Mesendoderm (in vitro differentiated cells): ENCODE results near the gene PRKAA2.

Experiments used
- DNase-seq: peaks from one replicate; pipeline ENCODE4 v3.0.0; 2013
- H2AK5ac ChIP-seq: 2 replicates; pipeline ENCODE4 v1.6.1; 2013; ENCODE audit warnings: low read length, inconsistent platforms
- H2BK120ac ChIP-seq: 2 replicates; pipeline ENCODE4 v1.6.1; 2013; ENCODE audit warnings: low read depth, mild to moderate bottlenecking, low read length, moderate library complexity, mixed read lengths
- H2BK15ac ChIP-seq: replicated peaks from 2 replicates; pipeline ENCODE4 v1.6.1; 2013; ENCODE audit warnings: low read depth, mild to moderate bottlenecking, moderate library complexity
- H2BK5ac ChIP-seq: 2 replicates; pipeline ENCODE4 v1.6.1; 2013; ENCODE audit warnings: low read length, inconsistent platforms
- H3K18ac ChIP-seq: 2 replicates; pipeline ENCODE4 v1.6.1; 2013; ENCODE audit warnings: mild to moderate bottlenecking, low read length, mixed read lengths
- H3K23ac ChIP-seq: one replicate; pipeline ENCODE4 v1.6.1; 2013; ENCODE audit warnings: low read length
- H3K27ac ChIP-seq: 2 replicates; pipeline ENCODE4 v1.5.1; 2013; ENCODE audit warnings: low read depth, mild to moderate bottlenecking, inconsistent platforms, low read length, moderate library complexity
- H3K27me3 ChIP-seq: 2 replicates; pipeline ENCODE4 v1.6.1; 2013; ENCODE audit warnings: low read length, control low read depth, mild to moderate bottlenecking, inconsistent platforms; ENCODE audit not compliant: insufficient read depth, poor library complexity
- H3K36me3 ChIP-seq: 2 replicates; pipeline ENCODE4 v1.6.1; 2013; ENCODE audit warnings: low read length, inconsistent platforms; ENCODE audit not compliant: control insufficient read depth, insufficient read depth
- H3K4ac ChIP-seq: one replicate; pipeline ENCODE4 v1.6.1; 2013; ENCODE audit warnings: low read depth, mild to moderate bottlenecking, low read length, moderate library complexity
- H3K4me1 ChIP-seq: 2 replicates; pipeline ENCODE4 v1.6.1; 2013; ENCODE audit warnings: low read depth, low read length, inconsistent platforms; ENCODE audit not compliant: control insufficient read depth
- H3K4me2 ChIP-seq: 2 replicates; pipeline ENCODE4 v1.6.1; 2013; ENCODE audit warnings: low read length
- H3K4me3 ChIP-seq: 2 replicates; pipeline ENCODE4 v1.5.1; 2013; ENCODE audit warnings: mild to moderate bottlenecking, low read length
- H3K56ac ChIP-seq: one replicate; pipeline ENCODE4 v1.6.1; 2013; ENCODE audit warnings: low read length
- H3K79me1 ChIP-seq: 2 replicates; pipeline ENCODE4 v1.6.1; 2013; ENCODE audit warnings: low read length, inconsistent platforms
- H3K79me2 ChIP-seq: 2 replicates; pipeline ENCODE4 v1.6.1; 2013; ENCODE audit warnings: mild to moderate bottlenecking, low read length; ENCODE audit not compliant: control insufficient read depth, insufficient read depth
- H3K9ac ChIP-seq: 2 replicates; pipeline ENCODE4 v1.6.1; 2013; ENCODE audit warnings: low read length, inconsistent platforms
- H4K5ac ChIP-seq: one replicate; pipeline ENCODE4 v1.6.1; 2013; ENCODE audit warnings: low read length
- H4K8ac ChIP-seq: one replicate; pipeline ENCODE4 v1.6.1; 2013; ENCODE audit warnings: low read depth, mild to moderate bottlenecking, control low read depth, low read length, moderate library complexity
- WGBS: extraction: QIAGEN DNeasy Blood & Tissue Kit; methylation state at CpG from one replicate; pipeline ENCODE4 v1.1.7; 2013; ENCODE audit warnings: low lambda C conversion rate, missing lambda C conversion rate; ENCODE audit not compliant: insufficient coverage; ENCODE audit errors: extremely low coverage; 5-methylcytosine and 5-hydroxymethylcytosine counted together

The PRKAA2 gene

GRCh38 chr1:56683569-56683968 is 38.5 kb downstream of the PRKAA2 start:
- Histone ChIP-seq H3K56ac (no peak overlapping the region), H3K4me3 (no peak overlapping the region), H3K36me3 (no peaks in the 10 kb centered on the region), H2BK120ac (no peak overlapping the region), H2BK15ac (no peak overlapping the region), H3K4me1 (no peaks in the 10 kb centered on the region), H3K18ac (no peak overlapping the region), H3K23ac (no peak overlapping the region), H4K8ac (no peak overlapping the region), H4K5ac (no peak overlapping the region), H3K79me2 (no peaks in the 10 kb centered on the region), H3K4me2 (no peak overlapping the region), H2AK5ac (no peak overlapping the region), H3K4ac (no peak overlapping the region), H3K27ac (no peak overlapping the region), H3K9ac (no peak overlapping the region), H3K79me1 (no peaks in the 10 kb centered on the region), H2BK5ac (no peak overlapping the region), H3K27me3 (no peaks in the 10 kb centered on the region)
- peak; percentile 13 for DNase-seq

GRCh38 chr1:56686169-56686568 is 41.1 kb downstream of the PRKAA2 start:
- Histone ChIP-seq H3K4me1 (no peaks in the 10 kb centered on the region), H2BK120ac (no peak overlapping the region), H2AK5ac (no peak overlapping the region), H2BK15ac (no peak overlapping the region), H2BK5ac (no peak overlapping the region), H3K4me3 (no peak overlapping the region), H3K56ac (no peak overlapping the region), H3K18ac (no peak overlapping the region), H3K9ac (no peak overlapping the region), H3K27ac (no peak overlapping the region), H3K27me3 (no peaks in the 10 kb centered on the region), H4K5ac (no peak overlapping the region), H3K4me2 (no peak overlapping the region), H3K4ac (no peak overlapping the region), H3K79me2 (no peaks in the 10 kb centered on the region), H4K8ac (no peak overlapping the region), H3K23ac (no peak overlapping the region), H3K79me1 (no peaks in the 10 kb centered on the region), H3K36me3 (no peaks in the 10 kb centered on the region)
- WGBS, result no CpG with 5 or more reads among the region's 2 CpGs
- DNase-seq, result no peak

GRCh38 chr1:56688522-56689026 is 43.5 kb downstream of the PRKAA2 start:
- no peak overlapping the region for H3K18ac ChIP-seq
- no peaks in the 10 kb centered on the region for H3K4me1 ChIP-seq
- H3K4me3 ChIP-seq, result no peak overlapping the region
- DNase-seq, result peak; percentile 96
- no peak overlapping the region for H2BK15ac ChIP-seq
- H3K27ac ChIP-seq, result no peak overlapping the region
- H3K36me3 ChIP-seq, result no peaks in the 10 kb centered on the region
- WGBS, result no CpG with 5 or more reads among the region's 3 CpGs
- H3K23ac ChIP-seq, result no peak overlapping the region
- no peaks in the 10 kb centered on the region for H3K79me1 ChIP-seq
- H3K4me2 ChIP-seq, result no peak overlapping the region
- no peak overlapping the region for H3K56ac ChIP-seq
- H3K27me3 ChIP-seq, result no peaks in the 10 kb centered on the region
- no peak overlapping the region for H2AK5ac ChIP-seq
- no peak overlapping the region for H4K8ac ChIP-seq
- H3K9ac ChIP-seq, result no peak overlapping the region
- no peaks in the 10 kb centered on the region for H3K79me2 ChIP-seq
- H3K4ac ChIP-seq, result no peak overlapping the region
- H4K5ac ChIP-seq, result no peak overlapping the region
- no peak overlapping the region for H2BK120ac ChIP-seq
- no peak overlapping the region for H2BK5ac ChIP-seq

- no peaks in the 10 kb centered on the region for H3K79me1 ChIP-seq
- no peak overlapping the region for H3K56ac ChIP-seq
- DNase-seq, result no peak
- WGBS, result no CpG with 5 or more reads among the region's 3 CpGs
- no peak overlapping the region for H4K5ac ChIP-seq
- no peaks in the 10 kb centered on the region for H3K27me3 ChIP-seq
- no peak overlapping the region for H4K8ac ChIP-seq
- H3K36me3 ChIP-seq, result no peaks in the 10 kb centered on the region
- no peak overlapping the region for H2BK120ac ChIP-seq
- H3K4me3 ChIP-seq, result no peak overlapping the region
- H3K4ac ChIP-seq, result no peak overlapping the region
- H2AK5ac ChIP-seq, result no peak overlapping the region
- no peaks in the 10 kb centered on the region for H3K79me2 ChIP-seq
- no peak overlapping the region for H3K4me2 ChIP-seq
- H2BK15ac ChIP-seq, result no peak overlapping the region
- H2BK5ac ChIP-seq, result no peak overlapping the region
- no peak overlapping the region for H3K18ac ChIP-seq
- no peak overlapping the region for H3K23ac ChIP-seq
- H3K27ac ChIP-seq, result no peak overlapping the region
- no peaks in the 10 kb centered on the region for H3K4me1 ChIP-seq
- no peak overlapping the region for H3K9ac ChIP-seq
These were observed 51.5 kb downstream of the PRKAA2 start for GRCh38 chr1:56696663-56697062.

- H3K23ac ChIP-seq, result no peak overlapping the region
- H2BK120ac ChIP-seq, result no peak overlapping the region
- no peaks in the 10 kb centered on the region for H3K79me1 ChIP-seq
- no peak overlapping the region for H4K8ac ChIP-seq
- WGBS, result no CpG with 5 or more reads among the region's 1 CpG
- no peak overlapping the region for H3K4me2 ChIP-seq
- H3K18ac ChIP-seq, result no peak overlapping the region
- no peak overlapping the region for H3K9ac ChIP-seq
- no peak overlapping the region for H2BK15ac ChIP-seq
- H3K27ac ChIP-seq, result no peak overlapping the region
- H3K4me1 ChIP-seq, result no peaks in the 10 kb centered on the region
- H2BK5ac ChIP-seq, result no peak overlapping the region
- DNase-seq, result no peak
- no peak overlapping the region for H4K5ac ChIP-seq
- H3K27me3 ChIP-seq, result no peaks in the 10 kb centered on the region
- H2AK5ac ChIP-seq, result no peak overlapping the region
- no peaks in the 10 kb centered on the region for H3K36me3 ChIP-seq
- H3K4me3 ChIP-seq, result no peak overlapping the region
- H3K56ac ChIP-seq, result no peak overlapping the region
- no peaks in the 10 kb centered on the region for H3K79me2 ChIP-seq
- no peak overlapping the region for H3K4ac ChIP-seq
These were observed 58.6 kb downstream of the PRKAA2 start for GRCh38 chr1:56703747-56704146.

- Histone ChIP-seq H3K79me2 (no peaks in the 10 kb centered on the region), H3K56ac (no peak overlapping the region), H3K4ac (no peak overlapping the region), H3K27ac (no peak overlapping the region), H3K79me1 (no peaks in the 10 kb centered on the region), H2BK5ac (no peak overlapping the region), H3K4me2 (no peak overlapping the region), H3K18ac (no peak overlapping the region), H4K8ac (no peak overlapping the region), H2AK5ac (no peak overlapping the region), H3K36me3 (no peaks in the 10 kb centered on the region), H3K4me1 (no peaks in the 10 kb centered on the region), H3K23ac (no peak overlapping the region), H2BK15ac (no peak overlapping the region), H3K9ac (no peak overlapping the region), H4K5ac (no peak overlapping the region), H2BK120ac (no peak overlapping the region), H3K4me3 (no peak overlapping the region), H3K27me3 (no peaks in the 10 kb centered on the region)
- WGBS, result no CpG with 5 or more reads among the region's 4 CpGs
- DNase-seq, result no peak
These were observed 62.3 kb downstream of the PRKAA2 start for GRCh38 chr1:56707379-56707778.
